GM12874 (cell line): Measurements from ENCODE around the gene PTCSC3.

ENCODE experiments used
- CTCF ChIP-seq: IDR thresholded peaks from 2 replicates; pipeline ENCODE4 v1.5.1; 2011; ENCODE audit warnings: low read depth, mild to moderate bottlenecking, control low read depth, low read length, moderate library complexity; ENCODE audit not compliant: insufficient read depth

Gene PTCSC3

GRCh38 chr14:36177489-36177888, 967 bp upstream of the PTCSC3 start:
- no peak for TF ChIP-seq CTCF

- TF ChIP-seq CTCF = no peak
Measured at GRCh38 chr14:36174767-36175424, 1.6 kb downstream of the PTCSC3 start.

- TF ChIP-seq CTCF = no peak
Measured at GRCh38 chr14:36173161-36173560, 3.4 kb downstream of the PTCSC3 start.

GRCh38 chr14:36171607-36172006, 4.9 kb downstream of the PTCSC3 start:
- TF ChIP-seq CTCF = no peak

GRCh38 chr14:36167431-36167830, 9.1 kb downstream of the PTCSC3 start:
- TF ChIP-seq CTCF = no peak

- no peak for TF ChIP-seq CTCF
Measured at GRCh38 chr14:36163451-36163850, 13.1 kb downstream of the PTCSC3 start.

- TF ChIP-seq CTCF = no peak
Measured at GRCh38 chr14:36162267-36162666, 14.3 kb downstream of the PTCSC3 start.
